ENCODE results near the gene MAP3K13.

GRCh38 chr3:185363662-185364203, 797 bp downstream of the MAP3K13 start:
- TF ChIP-seq, protein P1, sequence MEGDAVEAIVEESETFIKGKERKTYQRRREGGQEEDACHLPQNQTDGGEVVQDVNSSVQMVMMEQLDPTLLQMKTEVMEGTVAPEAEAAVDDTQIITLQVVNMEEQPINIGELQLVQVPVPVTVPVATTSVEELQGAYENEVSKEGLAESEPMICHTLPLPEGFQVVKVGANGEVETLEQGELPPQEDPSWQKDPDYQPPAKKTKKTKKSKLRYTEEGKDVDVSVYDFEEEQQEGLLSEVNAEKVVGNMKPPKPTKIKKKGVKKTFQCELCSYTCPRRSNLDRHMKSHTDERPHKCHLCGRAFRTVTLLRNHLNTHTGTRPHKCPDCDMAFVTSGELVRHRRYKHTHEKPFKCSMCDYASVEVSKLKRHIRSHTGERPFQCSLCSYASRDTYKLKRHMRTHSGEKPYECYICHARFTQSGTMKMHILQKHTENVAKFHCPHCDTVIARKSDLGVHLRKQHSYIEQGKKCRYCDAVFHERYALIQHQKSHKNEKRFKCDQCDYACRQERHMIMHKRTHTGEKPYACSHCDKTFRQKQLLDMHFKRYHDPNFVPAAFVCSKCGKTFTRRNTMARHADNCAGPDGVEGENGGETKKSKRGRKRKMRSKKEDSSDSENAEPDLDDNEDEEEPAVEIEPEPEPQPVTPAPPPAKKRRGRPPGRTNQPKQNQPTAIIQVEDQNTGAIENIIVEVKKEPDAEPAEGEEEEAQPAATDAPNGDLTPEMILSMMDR (IDR thresholded peaks at IDR 0.05 in 8 of 11, conservative IDR thresholded peaks at IDR 0.05 in 3 of 11), result no peak
- no peak for TF ChIP-seq POLR2A (IDR thresholded peaks at IDR 0.05)
